Heart right ventricle (tissue), 16 donors: ENCODE results near the gene FCHSD2. TPM values are rescaled to one million over a fixed set of nuclear protein-coding genes. Genes with fewer than 3 reads are reported as not detected.
"Not testable (repeated sequence)": the region's sequence is repeated elsewhere in the genome, so short reads cannot be mapped to it uniquely, and the experiment has no call there.

ENCODE experiments used
- ATAC-seq, 8 donors: fragments of 200-7000 bp; cut with Tn5 transposase; one replicate each; pipeline ENCODE4 v1.9.1; 2020; ENCODE audit warnings: mild to moderate bottlenecking in 8 of 8, moderate library complexity in 8 of 8, moderate number of reproducible peaks in 1 of 8
- DNase-seq, 2 donors: peaks; one replicate each; pipeline ENCODE4 v3.0.0-alpha.2; 2020
- H3K27ac ChIP-seq, 10 donors: fragments of 200-600 bp; sonication (generic) in 2 of 10; one replicate each; pipeline versions ENCODE4 v1.5.0 to v1.8.0; 2020 to 2022; ENCODE audit warnings: mild to moderate bottlenecking in 3 of 10
- H3K27me3 ChIP-seq, 7 donors: fragments of 200-600 bp; one replicate each; pipeline ENCODE4 v1.8.0; 2021 to 2022; ENCODE audit warnings: mild to moderate bottlenecking in 2 of 7
- H3K36me3 ChIP-seq, 9 donors: fragments of 200-600 bp; sonication (generic) in 1 of 9; one replicate each; pipeline versions ENCODE4 v1.5.0 to v1.8.0; 2020 to 2022; ENCODE audit warnings: mild to moderate bottlenecking in 2 of 9
- H3K4me1 ChIP-seq, 9 donors: fragments of 200-600 bp; sonication (generic) in 1 of 9; one replicate each; pipeline versions ENCODE4 v1.5.0 to v1.8.0; 2020 to 2022; ENCODE audit warnings: mild to moderate bottlenecking in 4 of 9
- H3K4me3 ChIP-seq, 10 donors: fragments of 200-600 bp; sonication (generic) in 2 of 10; one replicate each; pipeline versions ENCODE4 v1.5.0 to v1.8.0; 2020 to 2022; ENCODE audit warnings: mild to moderate bottlenecking in 7 of 10, moderate library complexity in 2 of 10
- H3K9me3 ChIP-seq, 11 donors: fragments of 200-600 bp in 10 of 11; sonication (generic) in 2 of 11; one replicate each; pipeline versions ENCODE4 v1.5.0 to v1.8.0; 2013 to 2022; ENCODE audit warnings: mild to moderate bottlenecking in 2 of 11, control low read depth in 1 of 11, moderate library complexity in 1 of 11
- CTCF ChIP-seq, 9 donors: fragments of 200-600 bp; sonication (generic) in 2 of 9; IDR thresholded peaks; one replicate each; pipeline versions ENCODE4 v1.5.0 to v1.8.0; 2021 to 2022; ENCODE audit warnings: antibody characterized with exemption in 9 of 9, mild to moderate bottlenecking in 5 of 9, moderate library complexity in 1 of 9
- WGBS, 2 donors: extraction: QIAGEN DNeasy Blood & Tissue Kit; methylation state at CpG; one replicate each; pipeline ENCODE4 v1.1.7; 2013; ENCODE audit warnings: inconsistent platforms in 1 of 2; 5-methylcytosine and 5-hydroxymethylcytosine counted together
- intact Hi-C, 10 donors: fragments of 100-400 bp; cut with DNase I; formaldehyde crosslinking; loops; one replicate each; pipeline versions ENCODE4 v1.11.1 to v1.14.2; 2022
- polyA plus RNA-seq, 2 donors: library from polyadenylated mRNA; stranded (reverse); fragments of 200-250 nt; gene quantifications; one replicate each; pipeline ENCODE4 v1.2.3, GENCODE V29; 2013
- total RNA-seq, 10 donors: library from RNA; stranded (reverse); fragmentation: NEBNext Ultra II Directional in 3 of 10; extraction: Animal tissue kit (Norgen Biotek cat#: 25700) in 3 of 10; gene quantifications; one replicate each; pipeline versions ENCODE4 v1.2.1 to v1.2.4, GENCODE V29; 2021 to 2023
- donor health status: Arrhythmogenic right ventricular cardiomyopathy.
- donor health status: ischemic (EF 13 %, LVEDD 7.1; RV severe dilation, severe dysfunction).
- donor health status: healthy with polysubstance abuse.
- donor health status: DM: no; HTN: yes; CAD: no.
- donor health status: DM: no; HTN: no; CAD: no.
- donor health status: ischemic (EF 25% LVEDD 6.9; RV normal size, moderate dysfunction).
- donor health status: ischemic (EF 25% LVEDD 5.7; RV mildly dilated, moderate dysfunction).
- donor health status: healthy.
- donor health status: DM: yes; HTN: yes; CAD: no.
- donor health status: Ischemic cardiomyopathy.
- donor health status: ischemic (EF 35%, LVEDD 5.7; RV mildly dilated, moderate dysfunction).
- donor health status: nonischemic (EF 11% LVEDD 7.7; RV severe dilation, severe dysfunction).
- donor health status: DM: yes; HTN: yes; CAD: no.
- donor health status: PGD.
- donor health status: ischemic (EF 29% LVEDD 5.4; RV normal size, mild dysfunction).
- donor health status: nonischemic (EF 23%, LVEDD 6.1; RV moderate dilation, normal function).

FCHSD2 gene
- total and polyA plus RNA-seq, 12 donors: 16.1 to 48.4 (median 37.5) TPM

GRCh38 chr11:72981971-72982685, 160.0 kb downstream of the FCHSD2 start:
- Histone ChIP-seq H3K27me3 (no peaks in the 10 kb centered on the region), H3K9me3 (peaks cover 0 to 7% (median 0%) of the 10 kb centered on the region in 11 donors), H3K27ac (peak overlapping the region in 1 of 10 donors; percentile 51), H3K4me3 (no peak overlapping the region), H3K36me3 (peaks cover 0 to 72% (median 11%) of the 10 kb centered on the region in 9 donors), H3K4me1 (peaks cover 3 to 58% (median 15%) of the 10 kb centered on the region in 9 donors)
- DNase-seq (no peak), ATAC-seq (no peak)
- TF ChIP-seq CTCF (IDR thresholded peaks at IDR 0.05): no peak
- intact Hi-C loops: loop anchor here in 1 of 10 donors (5.0 kb wide), 1 partner anchor 885 kb away; no protein-coding TSS in a partner anchor
- 63 to 75% methylated on average over 3 of the region's 3 CpGs for WGBS, 2 donors

GRCh38 chr11:72981080-72981479, 161.0 kb downstream of the FCHSD2 start:
- Histone ChIP-seq H3K9me3 (peaks cover 0 to 16% (median 0%) of the 10 kb centered on the region in 11 donors), H3K27me3 (no peaks in the 10 kb centered on the region), H3K36me3 (peaks cover 0 to 67% (median 8%) of the 10 kb centered on the region in 9 donors), H3K4me1 (peaks cover 3 to 65% (median 15%) of the 10 kb centered on the region in 9 donors), H3K4me3 (no peak overlapping the region), H3K27ac (peak overlapping the region in 1 of 10 donors; percentile 51)
- 86% methylated on average over 1 of the region's 1 CpG for WGBS, 2 donors
- intact Hi-C loops: loop anchor here in 1 of 10 donors (5.0 kb wide), 1 partner anchor 884 kb away; no protein-coding TSS in a partner anchor
- no peak for DNase-seq
- no peak for ATAC-seq
- no peak for TF ChIP-seq CTCF (IDR thresholded peaks at IDR 0.05)

GRCh38 chr11:72977782-72978181, 164.3 kb downstream of the FCHSD2 start:
- Histone ChIP-seq H3K36me3 (peaks cover 0 to 54% (median 5%) of the 10 kb centered on the region in 9 donors), H3K4me1 (peaks cover 0 to 81% (median 7%) of the 10 kb centered on the region in 9 donors), H3K9me3 (peaks cover 0 to 17% (median 0%) of the 10 kb centered on the region in 11 donors), H3K27ac (peak overlapping the region in 1 of 10 donors; percentile 88)
- H3K4me3 ChIP-seq, ATAC-seq, DNase-seq, H3K27me3 ChIP-seq: not testable (repeated sequence)
- WGBS, 2 donors: 99 to 100% methylated on average over 2 of the region's 2 CpGs
- intact Hi-C loops: loop anchor here in 1 of 10 donors (10.0 kb wide), 1 partner anchor 53 kb away; no protein-coding TSS in a partner anchor

GRCh38 chr11:72976522-72976892, 165.6 kb downstream of the FCHSD2 start:
- Histone ChIP-seq H3K27ac (peak overlapping the region in 8 of 10 donors; percentile 31 to 88 (median 46)), H3K36me3 (peaks cover 0 to 46% (median 5%) of the 10 kb centered on the region in 9 donors), H3K4me1 (peaks cover 0 to 82% (median 11%) of the 10 kb centered on the region in 9 donors), H3K9me3 (peaks cover 0 to 17% (median 0%) of the 10 kb centered on the region in 11 donors)
- peak in 1 of 8 donors; percentile 15 for ATAC-seq
- DNase-seq, H3K27me3 ChIP-seq, H3K4me3 ChIP-seq: not testable (repeated sequence)
- 96 to 100% methylated on average over 1 of the region's 1 CpG for WGBS, 2 donors
- intact Hi-C loops: loop anchor here in 1 of 10 donors (10.0 kb wide), 1 partner anchor 52 kb away; no protein-coding TSS in a partner anchor

GRCh38 chr11:72975778-72976521, 166.2 kb downstream of the FCHSD2 start:
- peak in 6 of 8 donors; percentile 54 to 83 (median 72) for ATAC-seq
- no peak for DNase-seq
- Histone ChIP-seq H3K4me1 (peaks cover 0 to 82% (median 16%) of the 10 kb centered on the region in 9 donors), H3K9me3 (peaks cover 0 to 17% (median 0%) of the 10 kb centered on the region in 11 donors), H3K27ac (peak overlapping the region in 9 of 10 donors; percentile 31 to 88 (median 50)), H3K36me3 (peaks cover 0 to 40% (median 5%) of the 10 kb centered on the region in 9 donors), H3K4me3 (no peak overlapping the region), H3K27me3 (no peaks in the 10 kb centered on the region)
- intact Hi-C loops: loop anchor here in 1 of 10 donors (10.0 kb wide), 1 partner anchor 51 kb away; no protein-coding TSS in a partner anchor
- WGBS, 2 donors: 50 to 51% methylated on average over 3 of the region's 3 CpGs
- TF ChIP-seq CTCF (IDR thresholded peaks at IDR 0.05): no peak
